ENCODE measurements around the gene HGFAC. TPM values are rescaled to one million over a fixed set of nuclear protein-coding genes. Genes with fewer than 3 reads are reported as not detected.
A peak's percentile ranks its signal among the peaks of the same experiment; 100 is the strongest.
"Not testable (repeated sequence)": the region's sequence is repeated elsewhere in the genome, so short reads cannot be mapped to it uniquely, and the experiment has no call there.

HGFAC gene
- total RNA-seq, 2 donors from 2014 or later, result not detected

DNA sequence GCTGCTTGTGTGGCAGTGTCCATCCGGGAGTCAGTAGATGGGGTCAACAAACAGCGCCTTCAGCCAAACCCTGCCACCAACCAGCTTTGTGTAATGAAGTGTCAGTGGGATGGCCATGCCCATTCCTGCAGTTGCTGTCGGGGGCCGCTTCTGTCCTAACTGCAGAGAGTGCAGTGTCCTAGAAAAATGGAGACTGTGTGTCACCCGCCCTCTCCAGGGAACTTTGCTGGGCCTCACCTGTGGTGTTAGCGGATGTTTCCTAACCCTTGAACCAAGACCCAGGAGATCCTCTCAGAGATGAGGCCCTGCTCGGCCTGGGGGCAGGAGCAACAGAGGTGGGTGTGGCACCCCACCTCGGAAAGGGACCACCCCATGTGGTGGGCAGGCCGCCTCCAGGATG, 35.3 kb upstream of the HGFAC start:
- Mint-ChIP-seq H3K4me3 (no peak overlapping the region), H3K27ac (no peak overlapping the region), H3K4me1 (ENCODE audit: low read depth in 2 of 2) (peaks cover 4 to 5% of the 10 kb centered on the region in 2 donors), H3K9me3 (no peaks in the 10 kb centered on the region), H3K27me3 (no peaks in the 10 kb centered on the region), H3K36me3 (no peaks in the 10 kb centered on the region)
- DNase-seq (ENCODE audit: low spot score) (no peak), ATAC-seq (no peak)

DNA sequence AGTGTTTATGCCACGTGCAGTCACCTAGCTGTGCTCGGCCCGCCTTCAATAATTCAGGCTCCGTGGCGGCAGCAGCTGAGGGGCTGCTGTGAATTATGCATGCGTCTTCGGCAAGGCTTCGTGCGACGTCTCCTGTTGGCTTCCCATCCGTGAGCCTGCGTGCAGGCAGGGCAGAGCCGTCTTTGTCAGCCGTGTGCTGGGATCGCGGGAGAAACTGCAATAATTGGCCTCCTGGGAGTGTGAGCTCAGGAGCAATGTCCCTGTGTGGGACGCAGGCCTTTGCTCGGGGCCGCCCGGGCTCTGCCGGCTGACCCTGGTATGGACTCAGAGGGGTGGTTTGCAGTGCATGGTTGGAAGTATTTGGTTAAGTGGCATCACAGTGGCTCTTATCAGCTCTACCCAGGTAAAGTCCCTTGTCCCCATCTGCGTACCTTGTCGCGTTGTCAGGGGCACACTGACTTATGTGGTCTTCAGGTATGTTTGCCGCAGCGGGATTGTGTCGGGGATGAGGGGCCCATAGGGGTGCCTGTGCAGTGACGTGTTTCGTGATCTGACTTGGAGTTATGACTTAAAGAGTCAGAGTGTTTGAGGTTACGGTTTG, 34.5 kb upstream of the HGFAC start:
- DNase-seq (ENCODE audit: low spot score) (no peak), ATAC-seq (no peak)
- Mint-ChIP-seq H3K9me3 (no peaks in the 10 kb centered on the region), H3K4me3 (no peak overlapping the region), H3K27me3 (no peaks in the 10 kb centered on the region), H3K36me3 (no peaks in the 10 kb centered on the region), H3K27ac (no peak overlapping the region), H3K4me1 (ENCODE audit: low read depth in 2 of 2) (peaks cover 3% of the 10 kb centered on the region in 2 donors)

DNA sequence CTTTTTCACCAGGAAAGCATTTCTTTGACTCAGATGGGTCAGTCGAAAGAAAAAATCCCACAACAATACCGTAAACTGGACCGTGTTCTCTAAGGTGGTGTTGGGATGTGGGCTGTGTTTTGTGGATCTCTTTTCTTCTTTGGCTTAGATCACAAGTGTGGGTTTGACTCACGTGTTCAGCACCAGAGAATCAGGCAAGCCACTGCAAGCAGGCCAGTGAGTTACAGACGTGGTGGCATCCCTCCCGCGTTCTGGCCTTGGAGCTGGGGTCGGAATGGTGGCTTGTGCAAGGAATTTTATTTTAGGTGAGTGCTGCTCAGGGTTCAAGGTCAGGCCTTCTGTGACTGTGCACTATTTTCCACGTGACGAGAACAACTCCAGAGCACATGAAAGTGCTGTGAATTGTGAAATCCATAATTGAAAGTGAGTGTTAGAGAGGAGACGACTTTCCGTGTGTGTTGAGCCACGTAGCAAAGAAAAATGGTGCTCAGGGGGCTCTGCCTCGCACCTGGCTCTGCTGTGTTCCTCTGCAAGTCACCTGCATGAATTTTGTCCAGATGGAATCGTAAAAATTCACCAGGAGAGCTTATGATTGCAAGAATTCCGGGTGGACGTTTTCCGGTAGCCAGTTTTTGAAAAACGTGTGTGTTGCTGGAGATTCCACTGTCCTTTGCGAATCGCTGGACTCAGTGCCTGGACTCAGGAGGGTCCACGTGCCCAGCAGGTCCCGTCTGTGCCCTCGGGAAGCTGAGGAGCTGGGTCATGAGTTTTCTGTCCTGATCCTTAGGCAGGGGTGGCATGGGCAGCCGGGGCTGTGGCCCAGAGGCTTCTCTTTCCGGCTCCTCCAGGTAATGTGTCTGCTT, 33.6 kb upstream of the HGFAC start:
- Mint-ChIP-seq H3K36me3 (no peaks in the 10 kb centered on the region), H3K27ac (no peak overlapping the region), H3K4me3 (no peak overlapping the region), H3K27me3 (no peaks in the 10 kb centered on the region), H3K9me3 (no peaks in the 10 kb centered on the region), H3K4me1 (ENCODE audit: low read depth in 2 of 2) (no peaks in the 10 kb centered on the region)
- DNase-seq (ENCODE audit: low spot score) (no peak), ATAC-seq (no peak)

DNA sequence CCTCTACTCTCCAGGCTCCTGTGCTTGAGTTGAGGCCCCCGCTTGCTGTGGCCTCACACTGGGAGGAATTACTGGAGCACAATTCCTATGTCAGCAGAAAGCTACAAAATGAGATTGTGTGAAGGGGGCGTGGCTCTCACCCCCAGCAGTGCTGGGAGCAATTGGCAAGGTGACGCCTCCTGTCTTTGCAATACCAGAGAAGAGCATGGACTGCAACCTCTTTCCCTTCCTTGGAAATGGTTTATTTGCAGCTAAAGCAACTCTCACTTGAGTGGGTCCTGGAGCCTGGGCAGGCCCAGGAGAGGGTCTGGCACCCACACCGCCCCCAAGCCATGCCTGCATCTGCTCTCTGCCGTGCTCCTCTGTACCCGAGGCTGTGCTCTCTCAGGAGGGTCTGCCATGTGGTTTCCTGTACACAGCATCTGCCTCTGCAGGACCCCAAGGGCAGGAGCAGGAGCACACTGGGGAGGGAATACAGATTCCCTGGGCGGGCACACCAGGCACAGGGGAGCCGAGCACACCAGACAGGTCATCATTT, 32.9 kb upstream of the HGFAC start:
- Mint-ChIP-seq H3K9me3 (no peaks in the 10 kb centered on the region), H3K4me1 (ENCODE audit: low read depth in 2 of 2) (no peaks in the 10 kb centered on the region), H3K27ac (no peak overlapping the region), H3K4me3 (no peak overlapping the region), H3K36me3 (no peaks in the 10 kb centered on the region), H3K27me3 (no peaks in the 10 kb centered on the region)
- ATAC-seq (no peak), DNase-seq (ENCODE audit: low spot score) (no peak)

DNA sequence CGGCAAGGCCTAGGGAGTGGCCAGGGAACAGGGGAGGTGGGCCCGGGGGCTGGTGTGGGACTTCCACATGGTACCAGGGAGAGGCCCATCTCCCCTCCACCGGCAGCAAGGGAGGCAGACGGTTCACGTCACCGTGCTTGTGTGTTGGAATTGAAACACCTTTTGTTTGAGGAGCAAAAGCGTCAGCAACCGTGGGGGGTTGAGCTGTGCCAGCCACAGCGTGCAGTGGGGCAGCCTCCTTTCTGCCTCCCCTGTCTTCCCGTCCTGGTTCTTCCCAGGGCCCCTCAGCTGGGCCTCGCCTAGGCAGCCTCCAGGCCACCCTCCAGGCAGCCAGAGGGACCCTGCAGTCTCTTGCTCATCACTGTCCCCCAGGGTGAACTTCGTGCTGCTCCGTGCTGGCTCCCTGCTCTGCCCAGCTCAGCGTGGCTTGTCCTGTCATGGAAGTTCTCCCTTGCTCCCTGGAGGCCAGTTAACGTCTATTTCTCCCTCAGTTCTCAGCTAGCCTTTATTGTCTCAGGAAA, 32.1 kb upstream of the HGFAC start:
- Mint-ChIP-seq H3K27me3 (no peaks in the 10 kb centered on the region), H3K9me3 (no peaks in the 10 kb centered on the region), H3K4me3 (no peak overlapping the region), H3K36me3 (no peaks in the 10 kb centered on the region), H3K4me1 (ENCODE audit: low read depth in 2 of 2) (no peaks in the 10 kb centered on the region), H3K27ac (no peak overlapping the region)
- ATAC-seq (no peak), DNase-seq (ENCODE audit: low spot score) (no peak)

DNA sequence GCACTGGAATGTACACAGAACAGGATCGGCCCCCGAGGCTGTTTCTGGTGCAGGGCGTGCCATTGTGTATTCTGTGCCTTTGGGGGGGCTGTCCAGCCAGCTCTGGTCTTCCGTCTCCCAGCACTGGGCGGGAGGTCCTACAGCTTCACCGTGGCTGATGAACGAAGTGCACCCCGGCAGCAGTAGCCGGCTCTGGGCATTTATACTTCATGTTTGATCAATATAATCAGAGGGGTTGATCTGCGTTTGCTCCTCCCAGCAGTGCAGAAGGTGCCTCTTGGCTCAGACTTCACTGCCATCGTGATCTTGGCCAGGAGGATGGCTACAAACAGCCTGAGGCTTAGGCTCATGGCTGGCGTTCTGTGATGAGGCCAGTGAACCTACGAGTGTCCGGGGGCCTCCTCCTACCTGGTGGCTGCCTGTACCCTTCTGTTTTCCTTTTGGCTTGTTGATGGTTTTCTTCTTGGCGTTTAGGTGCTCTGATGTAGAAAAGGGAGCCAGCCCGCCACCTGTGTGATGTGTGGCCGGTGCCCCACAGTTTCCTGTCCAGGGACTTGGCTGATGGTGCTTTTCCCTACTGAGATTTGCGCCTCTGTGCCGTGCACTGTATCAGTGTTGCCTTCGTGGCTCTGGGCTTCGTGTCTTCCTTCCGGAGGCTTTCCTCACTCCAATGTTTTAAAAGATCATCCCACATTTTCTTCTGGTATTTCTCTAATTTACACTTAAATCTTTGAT, 31.2 kb upstream of the HGFAC start:
- Mint-ChIP-seq H3K27ac (no peak overlapping the region), H3K4me1 (ENCODE audit: low read depth in 2 of 2) (no peaks in the 10 kb centered on the region), H3K4me3 (no peak overlapping the region), H3K27me3 (no peaks in the 10 kb centered on the region), H3K9me3 (no peaks in the 10 kb centered on the region), H3K36me3 (no peaks in the 10 kb centered on the region)
- no peak for ATAC-seq
- no peak for DNase-seq (ENCODE audit: low spot score)

DNA sequence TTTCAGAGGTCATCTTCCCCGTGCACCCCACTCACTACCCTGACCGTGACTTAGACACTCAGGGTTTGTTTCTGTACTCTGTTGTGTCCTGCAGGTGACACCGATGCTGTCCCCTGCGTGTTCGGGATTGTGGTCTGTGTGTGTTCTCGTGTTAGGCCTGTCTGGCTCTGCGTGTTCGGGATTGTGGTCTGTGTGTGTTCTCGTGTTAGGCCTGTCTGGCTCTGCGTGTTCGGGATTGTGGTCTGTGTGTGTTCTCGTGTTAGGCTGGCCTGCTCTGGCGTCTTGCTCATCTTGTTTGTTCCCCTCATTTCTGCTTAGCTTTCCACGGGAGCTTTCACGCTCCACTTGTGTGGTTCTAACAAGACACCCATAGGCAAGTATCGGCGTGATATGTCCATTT, 30.6 kb upstream of the HGFAC start:
- not testable (repeated sequence) for ATAC-seq; H3K4me3 Mint-ChIP-seq; DNase-seq (ENCODE audit: low spot score)

DNA sequence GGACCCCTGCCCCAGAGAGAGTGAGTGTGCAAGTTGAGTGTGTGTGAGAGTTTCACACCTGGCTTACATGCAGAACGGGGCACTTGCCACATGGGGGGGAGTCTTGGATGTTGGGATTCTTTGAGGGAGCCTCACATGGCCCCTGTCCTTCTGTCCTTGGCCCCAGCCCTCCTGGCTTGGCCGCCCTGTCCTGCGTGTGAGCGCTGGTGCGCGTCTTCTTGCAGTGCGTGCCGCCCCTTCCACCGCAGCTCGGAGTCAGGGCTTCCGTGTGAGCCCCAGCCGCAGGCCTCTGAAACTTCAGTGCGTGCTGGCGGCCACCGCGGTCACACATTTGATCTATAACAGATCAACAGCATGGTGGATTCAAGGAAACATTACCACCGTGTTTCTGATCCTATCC, 30.1 kb upstream of the HGFAC start:
- H3K4me1 Mint-ChIP-seq (ENCODE audit: low read depth in 2 of 2), result no peaks in the 10 kb centered on the region

More for the DNA sequence above, 30.6 kb upstream of the HGFAC start:
- not testable (repeated sequence) for H3K36me3 Mint-ChIP-seq; H3K9me3 Mint-ChIP-seq; H3K27ac Mint-ChIP-seq; H3K4me1 Mint-ChIP-seq (ENCODE audit: low read depth in 2 of 2); H3K27me3 Mint-ChIP-seq

DNA sequence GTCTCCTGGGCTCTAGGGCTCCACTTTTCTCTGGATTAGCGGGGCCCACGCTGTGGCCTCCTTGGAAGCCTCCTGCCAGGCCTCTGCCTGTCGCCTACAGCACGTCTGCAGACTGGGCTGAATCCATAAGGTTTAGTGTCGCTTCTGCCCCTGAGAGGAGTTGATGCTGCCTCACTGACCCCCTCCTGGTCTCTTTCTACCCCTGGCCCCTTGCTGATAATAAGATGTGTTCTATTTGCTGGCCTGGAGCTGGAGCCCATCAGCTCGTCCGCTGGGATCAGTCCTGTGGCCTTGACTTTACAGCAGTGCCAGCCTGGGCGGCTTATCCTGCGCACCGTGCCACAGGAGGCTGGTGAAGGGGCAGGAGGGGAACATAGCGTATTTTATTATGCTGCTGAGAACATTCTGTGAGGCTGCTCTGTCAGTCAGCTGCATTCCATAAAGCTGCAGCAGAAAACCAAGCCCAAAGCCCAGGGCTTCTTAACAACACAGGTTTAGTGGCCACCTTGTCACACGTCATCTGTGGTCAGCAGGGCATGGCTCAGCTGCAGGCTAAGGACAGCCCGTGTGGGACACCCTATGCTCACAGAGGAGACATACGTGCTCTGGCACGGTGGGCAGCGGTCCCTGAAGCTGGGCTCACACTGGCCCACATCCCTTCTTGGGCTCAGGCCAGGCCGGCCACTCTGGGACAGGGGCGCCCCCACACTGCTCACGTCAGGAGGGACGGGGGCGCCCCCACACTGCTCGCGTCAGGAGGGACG, 29.3 kb upstream of the HGFAC start:
- no peaks in the 10 kb centered on the region for H3K27me3 Mint-ChIP-seq
- ATAC-seq (no peak), DNase-seq (ENCODE audit: low spot score) (peak; percentile 20)
- no peaks in the 10 kb centered on the region for H3K36me3 Mint-ChIP-seq
- no peak overlapping the region for H3K4me3 Mint-ChIP-seq
- no peaks in the 10 kb centered on the region for H3K9me3 Mint-ChIP-seq
- H3K4me1 Mint-ChIP-seq (ENCODE audit: low read depth in 2 of 2), result no peaks in the 10 kb centered on the region
- no peak overlapping the region for H3K27ac Mint-ChIP-seq

More for the DNA sequence above, 30.1 kb upstream of the HGFAC start:
- Mint-ChIP-seq H3K27me3 (no peaks in the 10 kb centered on the region), H3K4me3 (no peak overlapping the region), H3K36me3 (no peaks in the 10 kb centered on the region), H3K27ac (no peak overlapping the region), H3K9me3 (no peaks in the 10 kb centered on the region)
- DNase-seq (ENCODE audit: low spot score), result no peak
- no peak for ATAC-seq

DNA sequence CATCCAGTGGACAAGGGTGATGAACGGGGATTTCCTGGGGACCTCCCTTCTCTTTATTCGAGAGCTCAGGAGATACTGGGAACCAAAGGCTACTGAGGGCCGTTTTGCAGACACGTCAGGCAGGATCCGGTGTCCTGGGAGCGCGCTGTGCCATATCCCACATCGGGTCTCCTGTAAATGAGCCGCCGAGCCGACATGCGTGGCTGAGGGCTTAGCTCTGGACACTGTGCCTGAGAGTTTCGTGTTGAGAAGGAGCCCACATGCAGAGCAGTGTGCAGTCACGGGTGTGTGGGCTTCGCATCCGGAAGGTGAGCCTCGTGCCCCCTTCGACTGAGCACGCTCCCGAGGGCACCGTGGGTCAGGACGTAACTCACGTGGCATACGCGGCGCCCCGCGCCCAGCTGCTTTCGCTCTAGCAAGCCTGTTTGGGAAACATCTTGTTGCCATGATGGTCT, 28.5 kb upstream of the HGFAC start:
- Mint-ChIP-seq H3K4me3 (no peak overlapping the region), H3K27me3 (no peaks in the 10 kb centered on the region), H3K4me1 (ENCODE audit: low read depth in 2 of 2) (no peaks in the 10 kb centered on the region), H3K27ac (no peak overlapping the region), H3K36me3 (no peaks in the 10 kb centered on the region), H3K9me3 (no peaks in the 10 kb centered on the region)
- ATAC-seq (no peak), DNase-seq (ENCODE audit: low spot score) (peak; percentile 40)

DNA sequence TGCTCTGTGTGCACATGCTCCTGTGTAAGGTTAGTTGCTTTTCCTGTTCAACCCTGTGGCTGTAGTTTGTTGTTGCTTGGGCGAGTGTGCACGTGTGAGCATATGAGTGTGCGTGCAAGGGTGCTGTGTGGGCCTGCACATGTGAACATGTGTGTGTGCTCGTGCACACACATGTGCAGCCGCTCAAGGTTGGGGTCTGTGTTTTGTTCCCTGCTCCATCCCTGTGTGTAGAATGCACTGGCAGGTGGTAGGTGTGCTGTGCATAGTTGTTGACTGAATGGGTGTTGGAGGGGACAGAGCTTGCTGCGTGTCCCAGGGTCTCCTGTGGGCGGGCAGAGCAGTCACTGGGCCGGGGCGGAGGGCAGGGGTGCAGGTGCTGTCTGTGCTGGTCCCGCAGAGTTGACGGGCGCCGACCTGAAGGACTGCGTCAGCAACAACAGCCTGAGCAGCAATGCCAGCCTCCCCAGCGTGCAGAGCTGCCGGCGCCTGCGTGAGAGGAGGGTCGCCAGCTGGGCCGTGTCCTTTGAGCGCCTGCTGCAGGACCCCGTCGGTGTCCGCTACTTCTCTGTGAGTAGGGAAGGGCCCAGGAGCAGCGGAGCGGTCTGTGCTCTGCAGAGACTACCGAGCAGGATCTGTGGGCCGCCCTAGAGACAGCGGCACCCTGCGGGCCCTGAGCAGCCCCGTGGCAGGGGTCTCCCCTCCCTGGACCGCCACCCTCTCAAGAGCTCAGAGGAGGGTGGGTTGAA, 27.9 kb upstream of the HGFAC start:
- H3K4me3 Mint-ChIP-seq, result no peak overlapping the region
- no peaks in the 10 kb centered on the region for H3K4me1 Mint-ChIP-seq (ENCODE audit: low read depth in 2 of 2)
- ATAC-seq (peak in 1 of 2 donors; percentile 11), DNase-seq (ENCODE audit: low spot score) (peak; percentile 51)
- H3K36me3 Mint-ChIP-seq, result no peaks in the 10 kb centered on the region
- no peaks in the 10 kb centered on the region for H3K9me3 Mint-ChIP-seq
- H3K27me3 Mint-ChIP-seq, result no peaks in the 10 kb centered on the region
- no peak overlapping the region for H3K27ac Mint-ChIP-seq

DNA sequence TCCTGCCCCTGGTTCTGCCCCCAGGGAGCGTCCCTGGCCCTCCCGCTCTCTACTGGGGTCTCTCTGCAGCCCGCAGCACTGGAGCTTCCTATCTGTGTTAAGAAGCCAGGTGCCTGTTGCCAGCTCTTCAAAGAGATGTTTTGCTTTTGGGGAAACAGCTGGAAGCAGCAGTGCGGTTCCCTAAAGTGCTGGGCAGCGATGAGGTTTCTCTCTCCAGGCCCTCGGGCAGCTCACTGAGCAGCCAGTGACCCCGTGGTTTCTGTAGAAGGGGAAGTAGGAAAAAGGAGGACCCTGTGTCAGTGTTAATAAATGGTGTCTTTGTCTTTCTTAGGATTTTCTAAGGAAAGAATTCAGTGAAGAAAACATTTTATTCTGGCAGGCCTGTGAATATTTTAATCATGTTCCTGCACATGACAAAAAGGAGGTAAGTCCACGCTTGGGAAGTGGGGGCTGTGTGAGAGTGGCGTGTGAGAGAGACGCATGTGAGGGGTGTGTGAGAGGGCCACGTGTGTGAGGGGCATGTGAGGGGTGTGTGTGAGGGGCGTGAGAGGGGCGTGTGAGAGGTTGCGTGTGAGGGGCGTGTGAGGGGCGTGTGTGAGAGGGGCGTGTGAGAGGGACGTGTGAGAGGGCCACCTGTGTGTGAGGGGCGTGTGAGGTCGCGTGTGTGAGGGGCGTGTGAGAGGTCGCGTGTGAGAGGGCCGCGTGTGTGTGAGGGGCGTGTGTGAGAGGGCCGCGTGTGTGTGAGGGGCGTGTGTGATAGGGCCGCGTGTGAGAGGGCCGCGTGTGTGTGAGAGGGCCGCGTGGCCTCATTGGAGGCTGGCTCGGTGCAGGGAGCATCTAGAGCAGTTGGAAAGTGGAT, 27.1 kb upstream of the HGFAC start:
- H3K9me3 Mint-ChIP-seq, result no peaks in the 10 kb centered on the region
- no peaks in the 10 kb centered on the region for H3K36me3 Mint-ChIP-seq
- H3K27ac Mint-ChIP-seq, result no peak overlapping the region
- no peaks in the 10 kb centered on the region for H3K4me1 Mint-ChIP-seq (ENCODE audit: low read depth in 2 of 2)
- H3K27me3 Mint-ChIP-seq, result no peaks in the 10 kb centered on the region
- H3K4me3 Mint-ChIP-seq, result no peak overlapping the region
- DNase-seq (ENCODE audit: low spot score), result peak; percentile 28
- ATAC-seq, result no peak
